Measurements from ENCODE around the gene PPP3CA.
"Not testable (repeated sequence)": the region's sequence is repeated elsewhere in the genome, so short reads cannot be mapped to it uniquely, and the experiment has no call there.

The PPP3CA gene

DNA sequence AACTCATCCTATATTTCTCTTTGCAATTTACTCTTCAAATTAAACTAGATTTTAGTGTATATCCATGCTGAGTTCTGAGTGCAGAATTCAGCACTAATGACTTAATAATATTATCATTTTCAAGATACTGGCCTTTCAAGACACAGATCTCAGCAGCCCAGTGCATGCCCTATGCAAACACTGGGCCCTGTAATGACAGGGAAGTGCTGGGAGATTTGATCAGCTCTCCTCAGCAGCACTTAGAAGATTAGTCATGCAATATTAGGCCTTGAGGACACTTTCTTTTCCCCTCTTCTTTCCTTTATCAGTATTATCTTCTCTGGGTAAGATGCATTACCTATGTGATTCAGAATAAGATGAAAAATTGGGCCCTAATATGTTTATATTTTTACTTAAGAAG is 207.1 kb downstream of the PPP3CA start:
- no peak for DNase-seq (ENCODE audit: extremely low spot score)
- ChIA-PET POLR2A (no interaction called here), CTCF (interaction anchor here (1.1 kb wide), 1 partner anchor 8 kb away, joined by 3 read pairs; no protein-coding TSS in a partner anchor)
- TF ChIP-seq, protein P1, sequence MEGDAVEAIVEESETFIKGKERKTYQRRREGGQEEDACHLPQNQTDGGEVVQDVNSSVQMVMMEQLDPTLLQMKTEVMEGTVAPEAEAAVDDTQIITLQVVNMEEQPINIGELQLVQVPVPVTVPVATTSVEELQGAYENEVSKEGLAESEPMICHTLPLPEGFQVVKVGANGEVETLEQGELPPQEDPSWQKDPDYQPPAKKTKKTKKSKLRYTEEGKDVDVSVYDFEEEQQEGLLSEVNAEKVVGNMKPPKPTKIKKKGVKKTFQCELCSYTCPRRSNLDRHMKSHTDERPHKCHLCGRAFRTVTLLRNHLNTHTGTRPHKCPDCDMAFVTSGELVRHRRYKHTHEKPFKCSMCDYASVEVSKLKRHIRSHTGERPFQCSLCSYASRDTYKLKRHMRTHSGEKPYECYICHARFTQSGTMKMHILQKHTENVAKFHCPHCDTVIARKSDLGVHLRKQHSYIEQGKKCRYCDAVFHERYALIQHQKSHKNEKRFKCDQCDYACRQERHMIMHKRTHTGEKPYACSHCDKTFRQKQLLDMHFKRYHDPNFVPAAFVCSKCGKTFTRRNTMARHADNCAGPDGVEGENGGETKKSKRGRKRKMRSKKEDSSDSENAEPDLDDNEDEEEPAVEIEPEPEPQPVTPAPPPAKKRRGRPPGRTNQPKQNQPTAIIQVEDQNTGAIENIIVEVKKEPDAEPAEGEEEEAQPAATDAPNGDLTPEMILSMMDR (IDR thresholded peaks at IDR 0.05; ENCODE audit: control extremely low read depth, extremely low read depth, low read depth, missing control alignments), result no peak

GRCh38 chr4:101136373-101137370 is 210.7 kb downstream of the PPP3CA start:
- TF ChIP-seq, protein P1 (IDR thresholded peaks at IDR 0.05; ENCODE audit: control extremely low read depth, extremely low read depth, low read depth, missing control alignments), result no peak
- POLR2A ChIA-PET, result no interaction called here
- CTCF ChIA-PET, result interaction anchor here (0.9 to 1.3 kb wide), 4 partner anchors 9 to 25 kb away, joined by 3 read pairs; no protein-coding TSS in a partner anchor
- no peak for DNase-seq (ENCODE audit: extremely low spot score)

DNA sequence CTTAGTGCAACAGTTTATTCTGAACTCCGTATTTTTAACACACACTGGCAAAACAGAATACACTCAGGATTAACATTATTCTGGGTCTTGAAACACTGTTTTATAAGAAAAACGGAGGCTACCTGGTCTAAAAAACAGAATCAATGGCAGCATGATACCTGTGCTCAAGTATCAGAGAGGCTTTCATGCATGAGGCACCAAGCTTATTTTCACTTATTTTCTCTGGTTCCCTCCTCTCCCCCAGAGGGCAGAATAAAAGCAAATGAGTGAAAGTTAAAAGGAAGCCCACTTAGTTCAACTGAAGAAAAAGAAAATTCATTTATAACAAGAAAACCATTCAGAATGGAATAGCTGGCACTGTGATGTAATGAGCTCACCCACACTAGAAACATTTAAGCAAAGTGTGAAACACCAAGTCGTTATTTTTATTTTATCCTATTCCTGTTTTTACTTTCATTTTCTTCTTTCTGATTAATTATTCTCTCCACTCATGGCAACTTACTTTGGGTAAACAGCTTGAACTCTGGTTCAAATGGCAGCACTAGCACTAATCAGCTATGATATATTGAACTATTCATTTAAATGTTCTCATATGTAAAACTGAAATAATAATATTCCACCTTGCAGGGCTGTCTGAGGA is 211.8 kb downstream of the PPP3CA start:
- POLR2A ChIA-PET, result interaction anchor here (0.6 kb wide), 1 partner anchor 544 kb away, joined by 7 read pairs; no protein-coding TSS in a partner anchor
- CTCF ChIA-PET, result interaction anchor here (0.6 to 1.3 kb wide), 2 partner anchors 11 to 24 kb away, joined by 3 read pairs; no protein-coding TSS in a partner anchor
- TF ChIP-seq, protein P1 (IDR thresholded peaks at IDR 0.05; ENCODE audit: control extremely low read depth, extremely low read depth, low read depth, missing control alignments), result no peak
- DNase-seq (ENCODE audit: extremely low spot score), result peak; percentile 13

DNA sequence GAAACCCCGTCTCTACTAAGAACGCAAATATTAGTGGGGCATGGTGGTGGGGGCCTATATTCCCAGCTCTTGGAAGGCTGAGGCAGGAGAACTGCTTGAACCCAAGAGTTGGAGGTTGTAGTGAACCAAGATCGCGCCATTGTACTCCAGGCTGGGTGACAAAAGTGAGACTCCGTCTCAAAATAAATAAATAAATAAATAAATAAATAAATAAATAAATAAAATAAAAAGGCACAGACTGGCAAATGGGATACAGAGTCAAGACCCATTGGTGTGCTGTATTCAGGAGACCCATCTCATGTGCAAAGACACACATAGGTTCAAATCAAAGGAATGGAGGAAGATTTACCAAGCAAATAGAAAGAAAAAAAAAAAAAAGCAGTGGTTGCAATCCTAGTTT is 216.3 kb downstream of the PPP3CA start:
- DNase-seq (ENCODE audit: extremely low spot score); CTCF ChIA-PET: not testable (repeated sequence)
- POLR2A ChIA-PET, result interaction anchor here (0.7 kb wide), 1 partner anchor 1251 kb away, joined by 4 read pairs; no protein-coding TSS in a partner anchor

GRCh38 chr4:101128898-101129297 is 218.4 kb downstream of the PPP3CA start:
- CTCF ChIA-PET, result interaction anchor here (1.1 to 2.5 kb wide), 2 partner anchors 16 to 29 kb away, joined by 3 to 8 read pairs; no protein-coding TSS in a partner anchor

DNA sequence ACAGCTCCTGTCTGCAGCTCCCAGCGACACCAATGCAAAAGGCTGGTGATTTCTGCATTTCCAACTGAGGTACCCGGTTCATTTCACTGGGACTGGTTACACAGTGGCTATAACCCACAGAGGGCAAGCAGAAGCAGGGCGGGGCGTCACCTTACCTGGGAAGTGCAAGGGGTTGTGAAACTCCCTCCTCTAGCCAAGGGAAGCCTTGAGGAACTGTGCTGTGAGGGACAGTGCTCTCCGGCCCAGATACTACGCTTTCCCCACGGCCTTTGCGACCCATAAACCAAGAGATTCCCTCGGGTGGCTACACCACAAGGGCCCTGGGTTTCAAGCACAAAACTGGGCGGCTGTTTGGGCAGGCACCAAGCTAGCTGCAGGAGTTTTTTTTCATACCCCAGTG is 218.9 kb downstream of the PPP3CA start:
- DNase-seq (ENCODE audit: extremely low spot score), result no peak
- POLR2A ChIA-PET, result no interaction called here
- CTCF ChIA-PET, result interaction anchor here (1.0 to 2.5 kb wide), 5 partner anchors 9 to 28 kb away, joined by 3 to 8 read pairs (median 3); no protein-coding TSS in a partner anchor
- TF ChIP-seq, protein P1 (IDR thresholded peaks at IDR 0.05; ENCODE audit: control extremely low read depth, extremely low read depth, low read depth, missing control alignments), result no peak

More at GRCh38 chr4:101128898-101129297, 218.4 kb downstream of the PPP3CA start:
- DNase-seq (ENCODE audit: extremely low spot score); POLR2A ChIA-PET: not testable (repeated sequence)

GRCh38 chr4:101127176-101127790 is 220.0 kb downstream of the PPP3CA start:
- POLR2A ChIA-PET, result no interaction called here
- DNase-seq (ENCODE audit: extremely low spot score), result no peak
- TF ChIP-seq, protein P1 (IDR thresholded peaks at IDR 0.05; ENCODE audit: control extremely low read depth, extremely low read depth, low read depth, missing control alignments), result no peak
- CTCF ChIA-PET, result interaction anchor here (1.0 to 2.5 kb wide), 4 partner anchors 10 to 18 kb away, joined by 3 to 8 read pairs (median 3); no protein-coding TSS in a partner anchor

All from GM10248 (cell line).